Stimulated activated effector memory CD8-positive, alpha-beta T cell treated with anti-CD3 and anti-CD28 coated beads, Interleukin-12 subunit alpha, Interleukin-12 subunit beta, amount 100 ng/mL, for 72 hours (primary cell): ENCODE data around the gene SNRK.

Source experiments
- ATAC-seq: fragments of 150-1000 bp; cut with Tn5 transposase; 2 replicates; pipeline ENCODE4 v1.10.0; 2021
- DNase-seq, 2 donors: peaks; one replicate each; pipeline ENCODE4 v3.0.0; 2021 to 2022; ENCODE audit warnings: low spot score in 2 of 2
- H3K27ac Mint-ChIP-seq: one replicate; pipeline ENCODE4 v1.8.0; 2022; ENCODE audit warnings: mild to moderate bottlenecking, mixed read lengths
- H3K36me3 Mint-ChIP-seq: one replicate; pipeline ENCODE4 v1.8.0; 2022; ENCODE audit warnings: mild to moderate bottlenecking, mixed read lengths
- H3K4me1 Mint-ChIP-seq: one replicate; pipeline ENCODE4 v1.8.0; 2022; ENCODE audit warnings: mixed read lengths
- H3K4me3 Mint-ChIP-seq: one replicate; pipeline ENCODE4 v1.8.0; 2022; ENCODE audit warnings: mild to moderate bottlenecking, mixed read lengths
- H3K9me3 Mint-ChIP-seq: one replicate; pipeline ENCODE4 v1.8.0; 2022; ENCODE audit warnings: mixed read lengths

SNRK gene

DNA sequence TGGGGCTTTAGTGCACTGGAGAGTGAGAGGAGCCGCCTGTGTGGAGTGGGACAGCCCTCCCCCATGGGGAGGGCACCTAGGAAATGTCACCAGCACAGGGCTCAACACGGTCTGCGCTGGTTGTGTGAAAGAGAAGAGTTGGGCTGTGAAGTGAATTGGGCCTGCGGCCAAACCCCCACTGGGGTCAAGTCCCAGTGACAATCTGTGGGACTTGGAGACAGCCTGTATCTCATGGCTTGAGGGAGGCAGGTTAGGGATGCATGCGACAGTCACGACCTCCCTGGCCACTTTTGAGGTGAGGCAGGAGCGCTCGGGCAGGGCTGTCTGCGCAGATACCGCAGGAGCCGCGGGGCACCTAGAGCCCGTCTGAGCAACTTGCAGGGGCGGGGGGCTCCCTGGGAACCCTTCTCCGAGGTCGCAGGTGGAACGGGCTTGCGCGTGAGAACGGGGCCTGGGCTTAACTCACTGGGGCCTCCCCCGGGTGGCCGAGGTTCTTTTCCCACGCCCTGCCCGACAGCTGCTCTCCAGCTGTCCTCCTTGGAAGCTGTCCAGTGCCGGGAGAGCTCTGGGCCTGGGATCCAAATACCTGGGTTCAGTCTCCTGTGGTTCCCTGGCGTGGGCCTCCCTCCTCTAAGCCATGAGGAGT, 77.4 kb downstream of the SNRK start:
- H3K4me1 Mint-ChIP-seq: peaks cover 10% of the 10 kb centered on the region
- H3K36me3 Mint-ChIP-seq: no peaks in the 10 kb centered on the region
- no peak overlapping the region for H3K4me3 Mint-ChIP-seq
- no peaks in the 10 kb centered on the region for H3K9me3 Mint-ChIP-seq
- DNase-seq (no peak), ATAC-seq (no peak)
- peak overlapping the region; percentile 89 for H3K27ac Mint-ChIP-seq

DNA sequence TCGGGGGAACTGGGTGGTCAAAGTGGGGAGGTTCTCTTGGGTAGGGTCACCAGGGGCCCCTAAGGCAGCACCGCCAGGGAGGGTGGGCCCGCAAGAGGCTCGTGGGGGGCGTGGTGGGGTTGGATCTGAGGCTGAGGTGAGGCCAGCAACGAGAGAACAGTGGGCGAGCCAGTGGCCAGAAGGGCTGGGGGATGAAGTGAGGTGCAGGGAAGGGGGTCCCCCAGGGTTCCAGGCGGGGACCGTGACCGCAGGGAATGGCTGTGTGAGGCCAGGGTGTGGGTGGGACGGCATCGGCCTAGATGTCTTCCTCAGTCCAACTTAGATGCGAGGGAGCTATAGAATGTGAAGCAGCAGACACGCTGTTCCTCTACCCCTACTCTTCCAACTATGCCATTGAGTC, 78.2 kb downstream of the SNRK start:
- H3K4me3 Mint-ChIP-seq: no peak overlapping the region
- H3K9me3 Mint-ChIP-seq: no peaks in the 10 kb centered on the region
- H3K36me3 Mint-ChIP-seq: no peaks in the 10 kb centered on the region
- peaks cover 17% of the 10 kb centered on the region for H3K4me1 Mint-ChIP-seq
- H3K27ac Mint-ChIP-seq: no peak overlapping the region
- ATAC-seq (no peak), DNase-seq (no peak)

DNA sequence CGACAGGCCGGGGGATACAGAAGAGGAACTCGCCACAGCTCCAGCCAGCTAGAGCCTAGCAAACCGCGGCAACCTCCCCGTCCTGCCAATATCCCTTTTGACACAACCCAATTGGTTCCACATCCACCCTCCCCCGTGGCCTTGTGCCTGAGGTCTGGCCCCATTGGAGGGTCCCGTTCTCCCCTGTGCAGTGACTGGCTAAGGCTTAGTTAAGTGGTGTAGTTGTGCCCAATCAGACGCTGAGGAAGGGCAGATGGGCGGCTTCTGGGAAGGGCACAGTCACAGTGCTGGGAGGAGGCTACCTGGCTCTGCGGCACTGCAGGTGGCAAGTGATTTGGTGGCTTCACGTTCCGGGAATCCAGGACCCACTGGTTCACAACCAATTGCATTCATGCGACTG, 78.6 kb downstream of the SNRK start:
- no peak for ATAC-seq
- H3K4me3 Mint-ChIP-seq: no peak overlapping the region

DNA sequence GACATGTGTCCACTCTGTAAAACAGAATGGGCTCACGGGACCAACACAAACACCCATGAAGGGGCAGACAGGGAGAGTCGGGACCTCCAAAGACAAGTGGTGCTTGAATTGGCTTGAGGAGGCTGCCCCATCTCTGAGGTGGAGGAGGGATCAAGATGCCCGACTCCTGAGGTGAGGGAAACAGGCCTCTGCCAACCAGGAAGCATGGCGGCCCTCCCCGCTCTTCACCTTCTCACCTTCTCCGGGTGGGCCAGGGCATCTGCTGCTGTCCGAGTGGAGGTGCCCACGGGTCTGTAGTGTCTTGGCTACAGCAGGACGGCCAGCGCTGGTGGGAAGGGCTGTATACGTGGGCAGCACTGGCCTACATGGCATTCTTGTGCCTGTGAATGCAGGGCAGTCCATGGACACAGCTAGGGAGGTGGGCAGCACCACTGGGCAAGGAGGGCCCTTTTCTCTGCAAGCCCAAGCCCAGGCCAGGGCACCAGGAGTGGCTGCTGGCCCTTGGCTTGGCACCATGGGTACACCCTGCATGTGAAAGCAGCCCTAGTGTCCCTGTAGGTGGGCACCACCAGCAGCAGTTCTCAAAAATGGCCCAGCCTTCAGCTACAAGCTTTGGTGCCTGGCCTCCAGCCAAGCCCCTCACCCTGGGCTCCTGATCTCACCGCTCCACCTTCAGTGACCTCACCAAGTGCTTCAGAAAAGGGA, 79.4 kb downstream of the SNRK start:
- H3K36me3 Mint-ChIP-seq: no peaks in the 10 kb centered on the region
- ATAC-seq (no peak), DNase-seq (peak in 1 of 2 donors; percentile 44)
- no peaks in the 10 kb centered on the region for H3K9me3 Mint-ChIP-seq
- no peak overlapping the region for H3K4me3 Mint-ChIP-seq
- H3K27ac Mint-ChIP-seq: peak overlapping the region; percentile 17
- peaks cover 24% of the 10 kb centered on the region for H3K4me1 Mint-ChIP-seq

More for the DNA sequence above, 78.6 kb downstream of the SNRK start:
- no peak for DNase-seq
- no peaks in the 10 kb centered on the region for H3K36me3 Mint-ChIP-seq
- H3K9me3 Mint-ChIP-seq: no peaks in the 10 kb centered on the region
- peaks cover 21% of the 10 kb centered on the region for H3K4me1 Mint-ChIP-seq
- H3K27ac Mint-ChIP-seq: no peak overlapping the region

DNA sequence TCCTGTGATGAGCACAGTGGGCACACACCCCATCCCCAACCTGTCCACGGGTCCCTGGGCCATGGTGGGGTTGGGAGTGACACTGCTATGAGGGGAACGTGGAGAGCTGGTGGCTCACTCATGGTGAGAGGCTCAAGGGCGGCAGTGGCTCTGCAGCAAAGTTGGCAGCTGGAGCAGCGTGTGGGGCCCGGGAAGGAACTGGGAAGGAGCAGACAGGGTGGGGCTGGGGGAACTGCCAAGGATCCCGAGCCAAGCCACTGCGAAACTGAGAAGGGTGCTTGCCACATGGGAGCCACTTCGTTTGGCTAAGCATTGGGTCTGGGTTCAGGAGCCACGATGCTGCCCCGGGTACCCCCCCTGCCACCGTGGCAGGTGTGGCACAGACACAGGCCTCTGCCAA, 80.1 kb downstream of the SNRK start:
- no peaks in the 10 kb centered on the region for H3K36me3 Mint-ChIP-seq
- no peak overlapping the region for H3K4me3 Mint-ChIP-seq
- ATAC-seq (no peak), DNase-seq (no peak)
- no peaks in the 10 kb centered on the region for H3K9me3 Mint-ChIP-seq
- peaks cover 31% of the 10 kb centered on the region for H3K4me1 Mint-ChIP-seq
- peak overlapping the region; percentile 17 for H3K27ac Mint-ChIP-seq

DNA sequence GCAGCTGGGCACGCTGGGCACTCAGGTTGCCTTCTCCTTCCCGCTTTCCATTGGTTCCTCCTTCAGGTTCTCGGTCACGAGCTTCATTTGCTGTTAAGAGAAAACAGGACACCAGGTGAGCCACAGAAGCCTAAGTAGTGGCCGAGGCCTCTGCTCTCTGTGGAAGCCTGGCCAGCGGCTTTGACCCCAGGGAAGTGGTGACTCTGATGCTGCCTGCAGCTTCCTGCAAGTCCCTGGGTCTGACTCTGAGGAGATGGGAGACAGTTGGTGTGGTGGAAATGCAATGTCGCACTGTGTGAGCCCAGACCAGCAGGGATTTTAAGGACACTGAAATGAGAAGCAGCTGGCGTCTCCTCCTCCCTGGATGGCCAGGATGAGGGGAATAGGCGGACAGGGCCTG, 80.5 kb downstream of the SNRK start:
- DNase-seq: no peak
- H3K27ac Mint-ChIP-seq: no peak overlapping the region
- H3K4me3 Mint-ChIP-seq: no peak overlapping the region
- peaks cover 33% of the 10 kb centered on the region for H3K4me1 Mint-ChIP-seq
- ATAC-seq: no peak
- H3K9me3 Mint-ChIP-seq: no peaks in the 10 kb centered on the region
- no peaks in the 10 kb centered on the region for H3K36me3 Mint-ChIP-seq

DNA sequence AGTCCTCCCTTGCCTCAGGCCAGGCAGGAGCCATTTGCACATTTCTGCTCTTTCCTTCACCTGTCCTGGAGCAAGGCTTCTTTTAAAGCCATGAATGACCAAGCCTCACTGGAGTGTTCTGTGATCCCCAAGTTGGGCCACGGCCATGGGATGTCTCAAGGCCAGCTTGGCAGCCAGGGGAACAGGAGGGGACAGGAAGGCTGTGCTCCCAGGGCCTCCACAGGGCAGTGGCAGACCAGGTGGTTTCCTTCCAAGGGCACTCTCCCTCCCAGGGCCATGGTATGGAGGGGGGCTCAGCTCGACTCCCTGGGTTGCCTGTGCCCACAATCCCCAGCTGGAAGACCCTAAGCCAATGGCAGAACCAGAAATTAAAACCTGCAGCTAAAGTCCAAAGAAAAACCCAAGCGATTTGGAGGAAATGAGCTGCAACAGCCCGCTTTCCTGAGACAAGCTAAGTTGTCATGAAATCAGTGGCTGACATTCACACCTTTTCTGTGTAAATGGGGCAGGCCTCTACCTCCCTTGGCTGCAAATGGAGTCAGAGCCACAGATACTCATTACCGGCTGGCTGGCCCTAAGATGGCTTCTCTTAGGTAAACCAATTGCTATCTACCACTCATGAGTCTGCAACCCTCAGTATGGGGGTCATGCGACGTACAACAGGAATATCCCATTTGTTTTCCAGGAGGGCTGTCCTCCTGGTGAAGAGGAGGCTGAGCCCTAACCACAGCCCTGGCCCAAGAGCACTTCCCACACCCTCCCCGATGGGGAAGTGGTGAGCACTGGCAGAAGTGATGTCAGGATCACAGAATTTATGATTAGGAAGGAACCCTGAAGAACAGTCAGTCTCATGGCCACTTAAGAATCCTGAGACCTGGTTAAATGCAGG, 83.3 kb downstream of the SNRK start:
- Mint-ChIP-seq H3K9me3 (no peaks in the 10 kb centered on the region), H3K27ac (peak overlapping the region; percentile 75), H3K4me3 (no peak overlapping the region), H3K4me1 (peaks cover 45% of the 10 kb centered on the region), H3K36me3 (no peaks in the 10 kb centered on the region)
- no peak for DNase-seq
- ATAC-seq: peak; percentile 38

DNA sequence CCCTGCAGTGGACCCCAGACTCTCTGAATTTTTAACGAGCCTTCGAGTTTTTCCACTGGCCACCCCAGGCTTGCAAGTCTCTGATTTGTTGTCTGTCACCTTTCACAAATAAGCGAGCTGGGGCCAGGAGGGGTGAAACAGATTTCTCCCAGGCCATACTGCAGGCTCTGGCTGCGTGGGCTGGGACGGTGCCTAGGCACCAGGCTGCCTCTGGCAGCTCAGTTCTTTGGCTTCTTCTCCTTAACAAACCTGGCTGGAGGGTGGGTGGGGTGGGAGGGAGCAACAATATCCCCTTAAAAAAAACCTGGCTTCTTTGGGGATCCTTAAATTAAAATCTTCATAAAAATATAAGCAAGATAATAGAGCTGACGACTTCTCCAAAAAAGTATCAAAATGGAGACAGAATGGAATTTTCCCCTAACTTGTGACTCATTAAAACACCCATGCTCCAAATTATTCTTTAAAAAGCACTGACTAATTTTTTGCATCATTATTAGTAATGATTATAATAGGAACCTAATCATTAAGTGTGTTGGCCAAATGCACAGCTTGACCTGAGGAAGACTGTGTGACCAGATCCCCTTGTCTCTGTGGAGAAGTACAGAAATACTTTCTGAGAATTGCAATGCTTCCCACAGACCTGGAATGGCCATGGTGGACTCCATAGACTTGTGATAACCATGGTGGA, 84.1 kb downstream of the SNRK start:
- ATAC-seq (no peak), DNase-seq (no peak)
- no peaks in the 10 kb centered on the region for H3K9me3 Mint-ChIP-seq
- H3K36me3 Mint-ChIP-seq: no peaks in the 10 kb centered on the region
- no peak overlapping the region for H3K4me3 Mint-ChIP-seq
- H3K4me1 Mint-ChIP-seq: peaks cover 41% of the 10 kb centered on the region
- peak overlapping the region; percentile 75 for H3K27ac Mint-ChIP-seq

DNA sequence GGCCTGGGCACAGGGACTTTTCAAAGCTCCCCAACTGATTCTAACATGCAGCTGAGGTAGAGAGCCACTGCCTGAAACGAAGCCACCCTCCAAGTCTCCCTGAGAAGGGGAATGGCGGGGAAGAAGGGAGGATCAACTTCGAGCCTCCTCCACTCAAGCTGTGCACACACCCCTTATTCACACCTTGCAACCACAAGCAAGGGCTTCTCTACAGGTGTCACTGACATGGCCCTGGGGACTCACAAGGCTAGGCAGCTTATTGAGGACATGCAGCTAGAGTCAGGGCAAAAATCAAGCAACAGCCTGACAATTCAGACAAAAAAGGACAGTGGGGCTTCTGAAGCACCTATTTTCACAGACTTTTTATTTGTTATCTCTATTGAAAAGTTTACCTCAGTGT, 85.2 kb downstream of the SNRK start:
- Mint-ChIP-seq H3K36me3 (no peaks in the 10 kb centered on the region), H3K9me3 (no peaks in the 10 kb centered on the region), H3K4me1 (peaks cover 41% of the 10 kb centered on the region), H3K27ac (peak overlapping the region; percentile 1), H3K4me3 (no peak overlapping the region)
- peak; percentile 56 for ATAC-seq
- DNase-seq: no peak

DNA sequence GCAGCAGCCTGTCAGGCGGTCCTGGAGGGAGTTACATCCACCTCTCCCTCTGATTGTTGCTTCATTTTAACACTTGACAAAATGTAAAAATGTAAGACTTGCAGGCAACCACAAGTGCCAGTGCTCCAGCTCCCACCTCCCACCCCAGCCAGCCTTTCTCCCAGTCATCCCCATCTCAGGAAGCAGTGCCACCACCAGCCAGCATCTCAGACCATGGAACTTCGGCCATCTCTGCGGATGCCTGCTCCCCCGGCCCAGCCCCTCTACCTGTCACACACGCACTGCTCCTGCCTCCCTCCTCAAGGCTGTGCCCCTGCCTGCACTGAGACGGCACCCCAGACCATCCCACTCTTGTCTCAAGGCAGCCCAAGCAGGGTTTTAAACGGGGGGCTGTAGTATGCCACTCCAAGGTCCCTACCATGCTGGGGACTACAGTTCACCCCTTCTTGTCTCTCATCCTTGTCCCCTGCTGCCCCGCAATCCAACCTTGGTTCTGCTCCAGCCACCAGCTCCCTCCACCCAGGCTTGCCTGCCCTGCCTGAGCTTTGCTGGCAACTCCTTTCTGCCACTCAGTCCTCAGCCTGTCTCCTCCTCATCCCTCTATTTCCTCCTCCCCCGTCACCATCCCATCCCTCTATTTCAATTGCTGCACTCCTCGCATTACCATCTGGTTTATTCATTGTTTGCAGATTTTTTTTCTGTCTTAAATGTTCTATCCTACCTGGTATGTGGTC, 85.8 kb downstream of the SNRK start:
- H3K4me3 Mint-ChIP-seq: no peak overlapping the region
- ATAC-seq (no peak), DNase-seq (no peak)
- H3K36me3 Mint-ChIP-seq: no peaks in the 10 kb centered on the region
- peak overlapping the region; percentile 1 for H3K27ac Mint-ChIP-seq
- H3K9me3 Mint-ChIP-seq: no peaks in the 10 kb centered on the region
- peaks cover 36% of the 10 kb centered on the region for H3K4me1 Mint-ChIP-seq

DNA sequence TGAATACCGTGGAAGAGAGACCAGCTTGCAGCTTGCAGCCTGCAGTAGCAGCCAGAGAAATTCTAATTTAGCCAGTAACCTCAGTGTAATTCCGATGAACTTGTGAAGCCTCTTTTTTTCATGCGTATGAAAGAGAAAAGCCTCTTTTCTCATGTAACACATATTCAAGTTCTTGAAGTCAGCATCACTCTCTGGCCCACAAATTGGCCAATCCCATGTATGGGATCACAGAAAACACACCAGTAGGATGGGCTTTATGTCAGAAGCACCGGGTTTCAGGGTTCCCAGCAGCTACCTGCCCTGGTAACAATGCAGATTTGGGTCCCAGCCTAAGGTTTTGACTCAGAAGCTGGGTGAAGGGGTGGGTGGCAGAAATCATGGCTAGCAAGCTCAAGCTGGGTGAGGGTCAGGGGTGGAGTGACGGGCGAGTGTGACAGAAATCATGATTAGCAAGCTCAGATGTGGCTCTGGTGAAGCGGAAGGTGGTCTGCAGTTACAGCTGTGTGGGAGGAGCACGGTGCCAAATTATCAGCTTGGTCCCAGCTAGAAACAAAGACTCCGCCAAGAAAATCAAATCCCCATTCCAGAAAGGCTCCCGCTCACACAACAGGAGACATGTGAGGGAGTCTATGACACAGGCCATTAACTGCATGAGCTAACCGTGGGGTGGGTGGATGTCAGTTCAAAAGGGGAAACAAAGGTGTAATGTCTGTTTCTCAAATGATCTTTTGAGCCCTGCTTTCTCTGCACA, 86.6 kb downstream of the SNRK start:
- no peak for ATAC-seq
- H3K27ac Mint-ChIP-seq: peak overlapping the region; percentile 1

DNA sequence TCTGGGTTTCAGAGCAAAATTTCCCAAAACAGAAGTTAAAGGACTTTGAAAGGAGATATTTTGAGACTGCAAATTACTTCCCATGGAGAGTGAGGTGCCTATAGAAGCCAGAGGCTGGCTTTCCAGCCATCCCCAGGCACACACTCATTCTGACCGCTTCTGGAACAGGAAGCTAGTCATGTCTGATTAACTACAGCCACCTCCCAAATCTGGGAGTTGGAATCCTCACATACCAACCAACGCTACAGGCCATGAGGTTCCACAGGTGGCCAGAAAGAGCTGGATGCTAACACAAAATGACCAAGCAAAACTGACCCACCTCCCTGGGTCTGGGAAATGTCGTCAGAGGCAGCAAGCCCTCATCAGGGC, 87.2 kb downstream of the SNRK start:
- peaks cover 48% of the 10 kb centered on the region for H3K4me1 Mint-ChIP-seq
- DNase-seq (no peak), ATAC-seq (no peak)
- no peak overlapping the region for H3K27ac Mint-ChIP-seq
- no peaks in the 10 kb centered on the region for H3K9me3 Mint-ChIP-seq
- no peak overlapping the region for H3K4me3 Mint-ChIP-seq
- no peaks in the 10 kb centered on the region for H3K36me3 Mint-ChIP-seq

More for the DNA sequence above, 86.6 kb downstream of the SNRK start:
- Mint-ChIP-seq H3K9me3 (no peaks in the 10 kb centered on the region), H3K4me1 (peaks cover 42% of the 10 kb centered on the region), H3K4me3 (no peak overlapping the region), H3K36me3 (no peaks in the 10 kb centered on the region)
- no peak for DNase-seq

DNA sequence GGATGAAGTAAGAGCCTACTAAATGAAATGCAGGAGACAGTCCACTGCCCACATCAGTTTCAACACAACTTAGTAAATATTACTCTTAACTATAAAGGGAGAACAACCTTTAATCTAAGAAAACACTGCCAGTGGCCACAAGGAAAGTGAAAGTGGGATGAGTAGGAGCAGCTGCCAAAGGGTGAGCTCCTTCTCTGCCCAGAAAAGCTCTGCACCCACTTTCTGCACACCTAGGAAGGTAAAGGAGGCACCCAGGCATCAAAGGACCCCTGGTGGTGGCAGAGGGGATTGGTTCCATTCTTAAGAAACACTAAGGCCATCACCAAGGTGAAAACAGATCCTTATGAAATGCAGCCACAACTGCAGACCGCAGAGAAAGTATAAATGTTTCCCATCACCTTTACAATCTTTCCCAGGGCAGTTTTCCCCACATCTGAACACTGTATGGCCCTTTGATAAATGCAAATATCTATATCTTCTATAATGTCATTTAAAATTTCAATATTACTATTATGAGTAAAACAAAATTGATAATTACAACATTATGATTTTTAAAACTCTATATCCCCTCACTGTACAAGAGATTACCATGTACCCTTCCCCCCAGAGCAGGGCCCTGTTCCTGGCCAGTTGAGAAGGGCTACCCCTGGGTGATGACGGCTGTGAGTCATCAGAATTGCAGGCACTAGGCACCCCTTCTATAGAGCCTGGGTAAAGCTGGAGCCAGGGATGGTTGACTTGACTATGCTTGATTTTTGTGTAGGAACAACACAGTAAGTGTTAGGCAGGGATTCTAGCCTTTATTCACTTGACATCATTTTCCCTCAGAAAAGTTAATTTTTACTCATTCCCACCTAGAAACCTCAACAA, 92.0 kb downstream of the SNRK start:
- Mint-ChIP-seq H3K27ac (peak overlapping the region; percentile 48), H3K36me3 (no peaks in the 10 kb centered on the region), H3K4me1 (peaks cover 15% of the 10 kb centered on the region), H3K4me3 (no peak overlapping the region), H3K9me3 (no peaks in the 10 kb centered on the region)
- ATAC-seq (peak; percentile 79), DNase-seq (peak; percentile 30 to 78)
